Liver (tissue), 9 donors: Measurements from ENCODE around the gene AP3B1. TPM values are rescaled to one million over a fixed set of nuclear protein-coding genes. Genes with fewer than 3 reads are reported as not detected.

Experiments
- DNase-seq: peaks from one replicate; pipeline ENCODE4 v3.0.0-alpha.2; 2017; ENCODE audit warnings: low spot score
- H3K27ac ChIP-seq, 2 donors: one replicate each; pipeline ENCODE4 v1.7.0; 2013; ENCODE audit warnings: inconsistent platforms in 2 of 2, low read length in 2 of 2, control low read depth in 1 of 2, low read depth in 1 of 2, mild to moderate bottlenecking in 1 of 2
- H3K27me3 ChIP-seq, 4 donors: one replicate each; pipeline versions ENCODE4 v1.6.1 to v1.7.0; 2013; ENCODE audit warnings: low read length in 3 of 4, inconsistent platforms in 1 of 4, mild to moderate bottlenecking in 1 of 4, moderate library complexity in 1 of 4; ENCODE audit not compliant: control insufficient read depth in 4 of 4, insufficient read depth in 4 of 4
- H3K36me3 ChIP-seq, 4 donors: one replicate each; pipeline versions ENCODE4 v1.6.1 to v1.7.0; 2013; ENCODE audit warnings: low read length in 3 of 4, mild to moderate bottlenecking in 3 of 4, low read depth in 1 of 4, moderate library complexity in 1 of 4; ENCODE audit not compliant: control insufficient read depth in 4 of 4, insufficient read depth in 3 of 4
- H3K4me1 ChIP-seq, 4 donors: one replicate each; pipeline versions ENCODE4 v1.6.1 to v1.7.0; 2013; ENCODE audit warnings: low read length in 3 of 4, mild to moderate bottlenecking in 3 of 4, moderate library complexity in 1 of 4; ENCODE audit not compliant: control insufficient read depth in 4 of 4, insufficient read depth in 4 of 4
- H3K4me3 ChIP-seq, 3 donors: one replicate each; pipeline versions ENCODE4 v1.6.1 to v1.7.0; 2013; ENCODE audit warnings: low read length in 3 of 3, control low read depth in 1 of 3, low read depth in 1 of 3, mild to moderate bottlenecking in 1 of 3
- H3K9ac ChIP-seq, 2 donors: one replicate each; pipeline ENCODE4 v1.7.0; 2013; ENCODE audit warnings: low read length in 2 of 2, mild to moderate bottlenecking in 2 of 2, moderate library complexity in 2 of 2, control low read depth in 1 of 2, low read depth in 1 of 2
- H3K9me3 ChIP-seq, 4 donors: one replicate each; pipeline versions ENCODE4 v1.6.1 to v1.7.0; 2013; ENCODE audit warnings: low read length in 3 of 4; ENCODE audit not compliant: control insufficient read depth in 4 of 4
- FOXA1 ChIP-seq: IDR thresholded peaks from 2 replicates; pipeline ENCODE4 v1.6.1; 2016; ENCODE audit warnings: antibody characterized with exemption
- JUND ChIP-seq, 2 donors: IDR thresholded peaks; 2 replicates each; pipeline ENCODE4 v1.6.1; 2016; ENCODE audit warnings: antibody characterized with exemption in 2 of 2
- NR2F2 ChIP-seq: IDR thresholded peaks from 2 replicates; pipeline ENCODE4 v1.6.1; 2016; ENCODE audit warnings: antibody characterized with exemption
- RAD21 ChIP-seq, 2 donors: IDR thresholded peaks; 2 replicates each; pipeline ENCODE4 v1.6.1; 2016; ENCODE audit warnings: antibody characterized with exemption in 2 of 2, mild to moderate bottlenecking in 2 of 2
- RXRA ChIP-seq, 2 donors: IDR thresholded peaks; 2 replicates each; pipeline ENCODE4 v1.6.1; 2017 to 2018; ENCODE audit warnings: antibody characterized with exemption in 2 of 2, mild to moderate bottlenecking in 1 of 2
- SP1 ChIP-seq: IDR thresholded peaks from 2 replicates; pipeline ENCODE4 v1.6.1; 2018; ENCODE audit warnings: antibody characterized with exemption, mild to moderate bottlenecking
- TAF1 ChIP-seq: conservative IDR thresholded peaks from 2 replicates; pipeline ENCODE4 v1.6.1; 2016; ENCODE audit warnings: antibody characterized with exemption, mild to moderate bottlenecking
- YY1 ChIP-seq: IDR thresholded peaks from 2 replicates; pipeline ENCODE4 v1.6.1; 2016; ENCODE audit warnings: antibody characterized with exemption, mild to moderate bottlenecking
- WGBS: extraction: QIAGEN DNeasy Blood & Tissue Kit; methylation state at CpG from one replicate; pipeline ENCODE4 v1.1.7; 2013; 5-methylcytosine and 5-hydroxymethylcytosine counted together
- polyA plus RNA-seq, 2 donors: library from polyadenylated mRNA; stranded (reverse) in 1 of 2; unstranded in 1 of 2; fragments of 200-250 nt in 1 of 2; fragments of >200 nt in 1 of 2; fragmentation: Nextera tagmentation in 1 of 2; extraction: Ambion mirVana in 1 of 2; gene quantifications; one replicate each; pipeline versions ENCODE4 v1.2.1 to v1.2.3, GENCODE V29; 2013 to 2015
- total RNA-seq, 2 donors: library from RNA; depleted of rRNA; stranded (reverse); fragments of >200 nt; gene quantifications; one replicate each; pipeline ENCODE4 v1.2.3, GENCODE V29; 2014
- TF ChIP-seq, protein P1 (sequence below): fragments of 150-350 bp; IDR thresholded peaks from 2 replicates; pipeline ENCODE4 v1.5.1; 2017; ENCODE audit warnings: improper control_type of control experiment, low read depth, low read length; ENCODE audit not compliant: missing input control
- TF ChIP-seq, protein P2 (sequence below): IDR thresholded peaks from 2 replicates; pipeline ENCODE4 v1.6.1; 2016; ENCODE audit warnings: antibody characterized with exemption, mild to moderate bottlenecking
- donor health status: healthy.
- donor health status: healthy.
- donor health status: healthy.
- donor health status: healthy.
- donor health status: healthy.

AP3B1 gene
- total and polyA plus RNA-seq, 4 donors: 8.2 to 23.1 (median 14.4) TPM

DNA sequence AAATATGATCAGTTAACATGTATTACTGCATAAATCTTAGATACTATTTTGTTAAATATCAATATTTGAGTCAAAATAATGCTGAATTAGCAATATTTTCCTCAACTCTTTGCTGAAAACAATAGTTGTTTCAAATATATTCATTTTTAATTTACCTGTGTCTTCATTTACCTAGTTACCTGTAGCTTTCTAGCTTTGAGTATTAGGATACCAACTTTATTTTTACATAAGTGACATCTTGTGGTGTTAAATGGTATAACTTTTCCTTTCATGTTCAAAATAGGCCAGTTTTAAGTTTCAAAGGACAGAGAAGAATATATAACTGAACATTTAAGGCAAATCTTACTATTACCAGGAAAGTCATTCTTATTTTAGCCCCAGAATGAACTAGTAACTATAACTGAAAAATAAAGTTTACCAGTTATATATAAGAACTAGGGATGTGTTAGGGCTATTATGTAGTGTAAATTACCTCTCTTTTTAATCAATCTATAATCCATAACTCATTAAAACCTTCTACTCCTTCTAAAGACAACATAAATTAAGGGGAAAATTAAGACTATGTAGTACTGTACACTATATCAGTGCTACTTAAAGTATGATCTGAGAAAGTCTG lies 25.3 kb downstream of the AP3B1 start:
- Histone ChIP-seq H3K9ac (peak overlapping the region in 1 of 2 donors; percentile 44), H3K36me3 (peaks cover 0 to 6% (median 1%) of the 10 kb centered on the region in 4 donors), H3K4me3 (no peak overlapping the region), H3K27ac (no peak overlapping the region), H3K4me1 (no peaks in the 10 kb centered on the region), H3K27me3 (no peaks in the 10 kb centered on the region), H3K9me3 (no peaks in the 10 kb centered on the region)
- TF ChIP-seq, protein P1, sequence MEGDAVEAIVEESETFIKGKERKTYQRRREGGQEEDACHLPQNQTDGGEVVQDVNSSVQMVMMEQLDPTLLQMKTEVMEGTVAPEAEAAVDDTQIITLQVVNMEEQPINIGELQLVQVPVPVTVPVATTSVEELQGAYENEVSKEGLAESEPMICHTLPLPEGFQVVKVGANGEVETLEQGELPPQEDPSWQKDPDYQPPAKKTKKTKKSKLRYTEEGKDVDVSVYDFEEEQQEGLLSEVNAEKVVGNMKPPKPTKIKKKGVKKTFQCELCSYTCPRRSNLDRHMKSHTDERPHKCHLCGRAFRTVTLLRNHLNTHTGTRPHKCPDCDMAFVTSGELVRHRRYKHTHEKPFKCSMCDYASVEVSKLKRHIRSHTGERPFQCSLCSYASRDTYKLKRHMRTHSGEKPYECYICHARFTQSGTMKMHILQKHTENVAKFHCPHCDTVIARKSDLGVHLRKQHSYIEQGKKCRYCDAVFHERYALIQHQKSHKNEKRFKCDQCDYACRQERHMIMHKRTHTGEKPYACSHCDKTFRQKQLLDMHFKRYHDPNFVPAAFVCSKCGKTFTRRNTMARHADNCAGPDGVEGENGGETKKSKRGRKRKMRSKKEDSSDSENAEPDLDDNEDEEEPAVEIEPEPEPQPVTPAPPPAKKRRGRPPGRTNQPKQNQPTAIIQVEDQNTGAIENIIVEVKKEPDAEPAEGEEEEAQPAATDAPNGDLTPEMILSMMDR: peak; percentile 60
- TF ChIP-seq SP1: no peak
- TF ChIP-seq RAD21 (IDR thresholded peaks at IDR 0.05): peak; percentile 64 to 73
- TF ChIP-seq JUND (IDR thresholded peaks at IDR 0.05): no peak
- no peak for DNase-seq

DNA sequence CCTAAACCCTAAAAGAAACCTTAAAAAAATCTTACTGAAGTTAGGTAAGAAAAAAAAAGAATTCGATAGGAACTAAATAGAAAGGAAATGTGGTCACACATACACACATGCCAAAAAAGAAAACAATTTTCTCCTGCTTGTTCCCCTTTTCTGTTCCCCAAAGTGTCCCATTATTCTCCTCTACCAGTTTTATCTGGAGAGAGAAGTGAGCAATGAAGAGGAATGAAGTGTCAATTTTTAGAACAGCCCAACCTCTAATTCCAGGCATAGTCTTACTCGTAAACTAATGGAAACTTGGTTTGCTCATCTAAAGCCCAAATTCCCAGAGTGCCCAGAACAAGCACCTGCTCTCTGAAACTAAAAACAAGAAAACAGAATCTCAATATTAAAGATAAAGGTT lies 26.1 kb downstream of the AP3B1 start:
- Histone ChIP-seq H3K9ac (no peak overlapping the region), H3K36me3 (peaks cover 0 to 6% (median 4%) of the 10 kb centered on the region in 4 donors), H3K9me3 (no peaks in the 10 kb centered on the region), H3K4me3 (no peak overlapping the region), H3K4me1 (no peaks in the 10 kb centered on the region), H3K27me3 (no peaks in the 10 kb centered on the region), H3K27ac (no peak overlapping the region)
- no peak for DNase-seq
- WGBS: 87% methylated on average over 2 of the region's 2 CpGs
- no peak for TF ChIP-seq TAF1
- TF ChIP-seq JUND (IDR thresholded peaks at IDR 0.05): no peak
- TF ChIP-seq NR2F2: no peak
- TF ChIP-seq, protein P2, sequence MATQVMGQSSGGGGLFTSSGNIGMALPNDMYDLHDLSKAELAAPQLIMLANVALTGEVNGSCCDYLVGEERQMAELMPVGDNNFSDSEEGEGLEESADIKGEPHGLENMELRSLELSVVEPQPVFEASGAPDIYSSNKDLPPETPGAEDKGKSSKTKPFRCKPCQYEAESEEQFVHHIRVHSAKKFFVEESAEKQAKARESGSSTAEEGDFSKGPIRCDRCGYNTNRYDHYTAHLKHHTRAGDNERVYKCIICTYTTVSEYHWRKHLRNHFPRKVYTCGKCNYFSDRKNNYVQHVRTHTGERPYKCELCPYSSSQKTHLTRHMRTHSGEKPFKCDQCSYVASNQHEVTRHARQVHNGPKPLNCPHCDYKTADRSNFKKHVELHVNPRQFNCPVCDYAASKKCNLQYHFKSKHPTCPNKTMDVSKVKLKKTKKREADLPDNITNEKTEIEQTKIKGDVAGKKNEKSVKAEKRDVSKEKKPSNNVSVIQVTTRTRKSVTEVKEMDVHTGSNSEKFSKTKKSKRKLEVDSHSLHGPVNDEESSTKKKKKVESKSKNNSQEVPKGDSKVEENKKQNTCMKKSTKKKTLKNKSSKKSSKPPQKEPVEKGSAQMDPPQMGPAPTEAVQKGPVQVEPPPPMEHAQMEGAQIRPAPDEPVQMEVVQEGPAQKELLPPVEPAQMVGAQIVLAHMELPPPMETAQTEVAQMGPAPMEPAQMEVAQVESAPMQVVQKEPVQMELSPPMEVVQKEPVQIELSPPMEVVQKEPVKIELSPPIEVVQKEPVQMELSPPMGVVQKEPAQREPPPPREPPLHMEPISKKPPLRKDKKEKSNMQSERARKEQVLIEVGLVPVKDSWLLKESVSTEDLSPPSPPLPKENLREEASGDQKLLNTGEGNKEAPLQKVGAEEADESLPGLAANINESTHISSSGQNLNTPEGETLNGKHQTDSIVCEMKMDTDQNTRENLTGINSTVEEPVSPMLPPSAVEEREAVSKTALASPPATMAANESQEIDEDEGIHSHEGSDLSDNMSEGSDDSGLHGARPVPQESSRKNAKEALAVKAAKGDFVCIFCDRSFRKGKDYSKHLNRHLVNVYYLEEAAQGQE: no peak
- TF ChIP-seq FOXA1: no peak
- TF ChIP-seq SP1: no peak
- TF ChIP-seq YY1: no peak
- TF ChIP-seq, protein P1: no peak
- TF ChIP-seq RXRA (IDR thresholded peaks at IDR 0.05): no peak
